IMR-90 (cell line): Measurements from ENCODE around the gene R3HDM4. TPM values are rescaled to one million over a fixed set of nuclear protein-coding genes. Genes with fewer than 3 reads are reported as not detected.

ENCODE experiments used
- ATAC-seq: fragments of 200-7000 bp; cut with Tn5 transposase; 2 replicates; pipeline ENCODE4 v1.9.1; 2020; ENCODE audit warnings: low read depth, mild to moderate bottlenecking, moderate library complexity
- BruUV-seq: library from RNA; stranded (reverse); fragments of 400-500 nt; replicated peaks from 2 replicates; lab custom pipeline; 2021; lab: Mats Ljungman, UMichigan
- CTCF ChIA-PET: fragments of 300-600 bp; formaldehyde crosslinking; extraction: SDS; loops from one replicate; lab custom pipeline; 2021; ENCODE audit warnings: antibody characterized with exemption; lab: Yijun Ruan, JAX
- POLR2A ChIA-PET: fragments of 300-600 bp; sonication (Branson Sonifier 250); formaldehyde crosslinking; loops from one replicate; lab custom pipeline; 2022; ENCODE audit warnings: antibody characterized with exemption; ENCODE audit not compliant: unreplicated experiment; lab: Charles Lee
- DNase-seq: peaks from one replicate; pipeline ENCODE4 v3.0.0; 2013
- H2AFZ ChIP-seq: replicated peaks from 2 replicates; pipeline ENCODE3; 2013; ENCODE audit warnings: low read length, mild to moderate bottlenecking; ENCODE audit not compliant: poor library complexity
- H2AK5ac ChIP-seq: 2 replicates; pipeline ENCODE4 v1.6.1; 2013; ENCODE audit warnings: low read depth, low read length, inconsistent platforms
- H2AK9ac ChIP-seq: replicated peaks from 2 replicates; pipeline ENCODE3; 2013; ENCODE audit warnings: mild to moderate bottlenecking, low read depth, low read length, moderate library complexity; ENCODE audit not compliant: poor library complexity
- H2BK120ac ChIP-seq: 2 replicates; pipeline ENCODE4 v1.6.1; 2013; ENCODE audit warnings: low read depth, low read length, inconsistent platforms
- H2BK15ac ChIP-seq: 3 replicates; pipeline ENCODE4 v1.6.1; 2013; ENCODE audit warnings: low read depth, low read length, inconsistent platforms
- H2BK20ac ChIP-seq: 2 replicates; pipeline ENCODE4 v1.6.1; 2013; ENCODE audit warnings: low read depth, mild to moderate bottlenecking, inconsistent platforms, low read length, moderate library complexity
- H2BK5ac ChIP-seq: 2 replicates; pipeline ENCODE4 v1.6.1; 2013; ENCODE audit warnings: mild to moderate bottlenecking, low read depth, low read length, inconsistent platforms; ENCODE audit not compliant: poor library complexity, severe bottlenecking
- H3K14ac ChIP-seq: replicated peaks from 2 replicates; pipeline ENCODE4 v1.6.1; 2013; ENCODE audit warnings: low read depth, low read length, inconsistent platforms
- H3K18ac ChIP-seq: 2 replicates; pipeline ENCODE4 v1.6.1; 2013; ENCODE audit warnings: low read depth, low read length, control low read depth
- H3K23ac ChIP-seq: 2 replicates; pipeline ENCODE4 v1.6.1; 2013; ENCODE audit warnings: low read depth, low read length, inconsistent platforms
- H3K27ac ChIP-seq: 2 replicates; pipeline ENCODE4 v1.5.1; 2013; ENCODE audit warnings: mild to moderate bottlenecking, control low read depth, low read length; ENCODE audit not compliant: insufficient read depth
- H3K27me3 ChIP-seq: 2 replicates; pipeline ENCODE4 v1.6.1; 2013; ENCODE audit warnings: low read length; ENCODE audit not compliant: control insufficient read depth, insufficient read depth
- H3K36me3 ChIP-seq: 2 replicates; pipeline ENCODE4 v1.6.1; 2013; ENCODE audit warnings: low read length, mixed read lengths; ENCODE audit not compliant: control insufficient read depth, insufficient read depth
- H3K4ac ChIP-seq: 2 replicates; pipeline ENCODE4 v1.6.1; 2013; ENCODE audit warnings: low read depth, low read length, inconsistent platforms
- H3K4me1 ChIP-seq: 2 replicates; pipeline ENCODE4 v1.6.1; 2013; ENCODE audit warnings: low read length, mixed read lengths; ENCODE audit not compliant: control insufficient read depth, insufficient read depth
- H3K4me2 ChIP-seq: 2 replicates; pipeline ENCODE4 v1.6.1; 2013; ENCODE audit warnings: low read depth, mild to moderate bottlenecking, control low read depth, low read length, moderate library complexity
- H3K4me3 ChIP-seq: 2 replicates; pipeline ENCODE4 v1.5.1; 2013; ENCODE audit warnings: low read depth, mild to moderate bottlenecking, control low read depth, low read length, moderate library complexity; ENCODE audit not compliant: insufficient read depth
- H3K56ac ChIP-seq: 2 replicates; pipeline ENCODE4 v1.6.1; 2013; ENCODE audit warnings: low read length, inconsistent platforms; ENCODE audit not compliant: insufficient read depth; ENCODE audit errors: extremely low read depth
- H3K79me1 ChIP-seq, 2 experiments: 2 replicates each; pipeline ENCODE4 v1.6.1; 2013; ENCODE audit warnings: low read length in 2 of 2, inconsistent platforms in 1 of 2, low read depth in 1 of 2
- H3K9ac ChIP-seq: 2 replicates; pipeline ENCODE4 v1.6.1; 2013; ENCODE audit warnings: low read depth, low read length, control low read depth
- H3K9me1 ChIP-seq: 2 replicates; pipeline ENCODE4 v1.6.1; 2013; ENCODE audit warnings: low read length, inconsistent platforms; ENCODE audit not compliant: insufficient read depth
- H3K9me3 ChIP-seq: 2 replicates; pipeline ENCODE4 v1.6.1; 2013; ENCODE audit warnings: low read length; ENCODE audit not compliant: control insufficient read depth, insufficient read depth
- H4K20me1 ChIP-seq: 2 replicates; pipeline ENCODE4 v1.6.1; 2013; ENCODE audit warnings: low read length, inconsistent platforms; ENCODE audit not compliant: insufficient read depth
- H4K5ac ChIP-seq: 2 replicates; pipeline ENCODE4 v1.6.1; 2013; ENCODE audit warnings: mild to moderate bottlenecking, low read depth, low read length, control low read depth
- H4K8ac ChIP-seq, 2 experiments: 2 replicates each; pipeline ENCODE4 v1.6.1; 2013; ENCODE audit warnings: low read depth in 2 of 2, low read length in 2 of 2, control low read depth in 1 of 2, inconsistent platforms in 1 of 2
- H4K91ac ChIP-seq: 2 replicates; pipeline ENCODE4 v1.6.1; 2013; ENCODE audit warnings: low read depth, low read length, inconsistent platforms; ENCODE audit not compliant: insufficient read depth
- BHLHE40 ChIP-seq: fragments of 150-350 bp; IDR thresholded peaks from 2 replicates; pipeline ENCODE4 v1.6.1; 2016; ENCODE audit warnings: mild to moderate bottlenecking, low read depth, low read length
- FOS ChIP-seq: fragments of 150-350 bp; IDR thresholded peaks from 2 replicates; pipeline ENCODE4 v1.6.1; 2016; ENCODE audit warnings: low read depth, low read length
- MAFK ChIP-seq: IDR thresholded peaks from 2 replicates; pipeline ENCODE4 v1.6.1; 2012; ENCODE audit warnings: low read depth, low read length, improper control_type of control experiment
- MXI1 ChIP-seq: IDR thresholded peaks from 2 replicates; pipeline ENCODE4 v1.6.1; 2012; ENCODE audit warnings: low read depth, mild to moderate bottlenecking, low read length, moderate library complexity, borderline replicate concordance
- POLR2A ChIP-seq: IDR thresholded peaks from 2 replicates; pipeline ENCODE4 v1.6.1; 2012; ENCODE audit warnings: mild to moderate bottlenecking, low read depth, low read length
- RAD21 ChIP-seq: IDR thresholded peaks from 2 replicates; pipeline ENCODE4 v1.6.1; 2012; ENCODE audit warnings: low read length, improper control_type of control experiment
- RCOR1 ChIP-seq: IDR thresholded peaks from 2 replicates; pipeline ENCODE4 v1.6.1; 2012; ENCODE audit warnings: mild to moderate bottlenecking, low read length, improper control_type of control experiment; ENCODE audit not compliant: insufficient replicate concordance
- SMC3 ChIP-seq: fragments of 150-350 bp; IDR thresholded peaks from 2 replicates; pipeline ENCODE4 v1.6.1; 2016; ENCODE audit warnings: low read depth, mild to moderate bottlenecking, antibody characterized with exemption, low read length, moderate library complexity
- USF2 ChIP-seq: fragments of 150-350 bp; IDR thresholded peaks from 2 replicates; pipeline ENCODE4 v1.6.1; 2017; ENCODE audit warnings: mild to moderate bottlenecking, antibody characterized with exemption, low read length, low read depth
- WGBS, 2 experiments: methylation state at CpG; one replicate each; pipeline versions ENCODE4 v1.1.5 to v1.1.7; 2013; ENCODE audit warnings: missing lambda C conversion rate in 2 of 2; ENCODE audit not compliant: insufficient read length in 1 of 2; ENCODE audit errors: extremely low coverage in 2 of 2; 5-methylcytosine and 5-hydroxymethylcytosine counted together
- dilution Hi-C: fragments of 300-500 bp; cut with HindIII; formaldehyde crosslinking; loops from one replicate; pipeline ENCODE4 v1.14.3; 2018; ENCODE audit warnings: low sequenced_read_pairs; ENCODE audit not compliant: unreplicated experiment
- in situ Hi-C: fragments of 300-500 bp; cut with MboI; formaldehyde crosslinking; loops from 3 replicates; pipeline ENCODE4 v1.14.3; 2019; ENCODE audit warnings: low sequenced_read_pairs, inconsistent platforms, mixed read lengths
- intact Hi-C: fragments of 100-400 bp; cut with micrococcal nuclease; formaldehyde crosslinking; loops from 2 replicates; pipeline ENCODE4 v1.10.0; 2022
- polyA plus RNA-seq, 3 experiments: library from polyadenylated mRNA; depleted of rRNA; stranded (reverse); fragments of >200 nt; gene quantifications; 2 replicates each; pipeline ENCODE4 v1.2.3, GENCODE V29; 2012; ENCODE audit warnings: low replicate concordance in 1 of 3
- total RNA-seq: library from RNA; depleted of rRNA; stranded (reverse); fragments of >200 nt; gene quantifications from 2 replicates; pipeline ENCODE4 v1.2.3, GENCODE V29; 2012
- TF ChIP-seq, protein P1 (sequence below): conservative IDR thresholded peaks from 2 replicates; pipeline ENCODE4 v1.5.1; 2012; ENCODE audit warnings: mild to moderate bottlenecking, low read depth, low read length, improper control_type of control experiment
- TF ChIP-seq, protein P2 (sequence below): fragments of 150-350 bp; IDR thresholded peaks from 2 replicates; pipeline ENCODE4 v1.6.1; 2016; ENCODE audit warnings: low read depth, mild to moderate bottlenecking, low read length, moderate library complexity, borderline replicate concordance

The R3HDM4 gene
- total and polyA plus RNA-seq, 2 of the 4 experiments (the other 2 are of a cell fraction) = 9.0 to 51.5 TPM

- 0 out of 2 replicates have a peak, but pooled peaks cover 1% of the 10 kb centered on the region for H3K36me3 ChIP-seq
- in situ Hi-C loops (no loop called here), intact Hi-C loops (loop anchor here (5.0 kb wide), 2 partner anchors 45 to 250 kb away; partner anchors contain the start of gene RNF126), dilution Hi-C loops (no loop called here)
- ATAC-seq = peak; percentile 55
- peaks cover 33% of the 10 kb centered on the region for H4K20me1 ChIP-seq
- peak overlapping the region; percentile 100 for H3K9ac ChIP-seq
- peak overlapping the region; percentile 66; the same call in 1 of the 2 replicates for H4K91ac ChIP-seq
- ChIA-PET POLR2A (no interaction called here), CTCF (no interaction called here)
- H3K79me1 ChIP-seq = peaks cover 4 to 40% of the 10 kb centered on the region in 2 experiments; a peak in 3 of 4 replicates
- peak overlapping the region; percentile 94 for H2AK5ac ChIP-seq
- peak overlapping the region; percentile 100 for H3K4me3 ChIP-seq
- H2BK20ac ChIP-seq = no peak overlapping the region
- TF ChIP-seq, protein P1, sequence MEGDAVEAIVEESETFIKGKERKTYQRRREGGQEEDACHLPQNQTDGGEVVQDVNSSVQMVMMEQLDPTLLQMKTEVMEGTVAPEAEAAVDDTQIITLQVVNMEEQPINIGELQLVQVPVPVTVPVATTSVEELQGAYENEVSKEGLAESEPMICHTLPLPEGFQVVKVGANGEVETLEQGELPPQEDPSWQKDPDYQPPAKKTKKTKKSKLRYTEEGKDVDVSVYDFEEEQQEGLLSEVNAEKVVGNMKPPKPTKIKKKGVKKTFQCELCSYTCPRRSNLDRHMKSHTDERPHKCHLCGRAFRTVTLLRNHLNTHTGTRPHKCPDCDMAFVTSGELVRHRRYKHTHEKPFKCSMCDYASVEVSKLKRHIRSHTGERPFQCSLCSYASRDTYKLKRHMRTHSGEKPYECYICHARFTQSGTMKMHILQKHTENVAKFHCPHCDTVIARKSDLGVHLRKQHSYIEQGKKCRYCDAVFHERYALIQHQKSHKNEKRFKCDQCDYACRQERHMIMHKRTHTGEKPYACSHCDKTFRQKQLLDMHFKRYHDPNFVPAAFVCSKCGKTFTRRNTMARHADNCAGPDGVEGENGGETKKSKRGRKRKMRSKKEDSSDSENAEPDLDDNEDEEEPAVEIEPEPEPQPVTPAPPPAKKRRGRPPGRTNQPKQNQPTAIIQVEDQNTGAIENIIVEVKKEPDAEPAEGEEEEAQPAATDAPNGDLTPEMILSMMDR = no peak
- TF ChIP-seq MXI1 (no peak; the same call in 1 of the 2 replicates), RCOR1 (no peak), MAFK (no peak), FOS (no peak), RAD21 (no peak), BHLHE40 (no peak), USF2 (no peak), POLR2A (no peak), SMC3 (no peak)
- TF ChIP-seq, protein P2, sequence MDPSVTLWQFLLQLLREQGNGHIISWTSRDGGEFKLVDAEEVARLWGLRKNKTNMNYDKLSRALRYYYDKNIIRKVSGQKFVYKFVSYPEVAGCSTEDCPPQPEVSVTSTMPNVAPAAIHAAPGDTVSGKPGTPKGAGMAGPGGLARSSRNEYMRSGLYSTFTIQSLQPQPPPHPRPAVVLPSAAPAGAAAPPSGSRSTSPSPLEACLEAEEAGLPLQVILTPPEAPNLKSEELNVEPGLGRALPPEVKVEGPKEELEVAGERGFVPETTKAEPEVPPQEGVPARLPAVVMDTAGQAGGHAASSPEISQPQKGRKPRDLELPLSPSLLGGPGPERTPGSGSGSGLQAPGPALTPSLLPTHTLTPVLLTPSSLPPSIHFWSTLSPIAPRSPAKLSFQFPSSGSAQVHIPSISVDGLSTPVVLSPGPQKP = no peak
- H3K27ac ChIP-seq = peak overlapping the region; percentile 98
- H2BK120ac ChIP-seq = no peak overlapping the region
- no peak overlapping the region for H2BK15ac ChIP-seq
- H3K9me3 ChIP-seq = no peaks in the 10 kb centered on the region
- no peaks in the 10 kb centered on the region for H3K9me1 ChIP-seq
- H2AK9ac ChIP-seq = peak overlapping the region; percentile 90
- H3K4me2 ChIP-seq = peak overlapping the region; percentile 86
- peaks cover 4% of the 10 kb centered on the region for H3K27me3 ChIP-seq
- no peak for DNase-seq
- BruUV-seq = no TSS peak
- peak overlapping the region; percentile 84 for H2BK5ac ChIP-seq
- no CpG with 5 or more reads among the region's 69 CpGs for WGBS, 2 experiments
- H4K5ac ChIP-seq = peak overlapping the region; percentile 86; the same call in 1 of the 2 replicates
- H3K23ac ChIP-seq = no peak overlapping the region
- H3K4me1 ChIP-seq = peaks cover 8% of the 10 kb centered on the region
- peak overlapping the region; percentile 90 for H2AFZ ChIP-seq
- H3K14ac ChIP-seq = peak overlapping the region; percentile 85; the same call in 1 of the 2 replicates
- H3K18ac ChIP-seq = peak overlapping the region; percentile 93
- H3K4ac ChIP-seq = peak overlapping the region; percentile 86
- no peak overlapping the region; the same call in 1 of the 2 replicates for H3K56ac ChIP-seq
- peak overlapping the region; percentile 47 to 88; a peak in 3 of 4 replicates for H4K8ac ChIP-seq
Observed at GRCh38 chr19:912181-913079, 589 bp downstream of the R3HDM4 start.
